Erythroblast (primary cell): ENCODE measurements around the gene HAPSTR1.

Source experiments
- GATA1 ChIP-seq: IDR thresholded peaks from 2 replicates; pipeline ENCODE4 v1.6.1; 2011; ENCODE audit warnings: low read depth, mild to moderate bottlenecking, control low read depth, low read length, moderate library complexity
- POLR2A ChIP-seq: IDR thresholded peaks from 2 replicates; pipeline ENCODE4 v1.6.1; 2011; ENCODE audit warnings: mild to moderate bottlenecking, low read length

GRCh38 chr16:9062301-9062700, 29.1 kb upstream of the HAPSTR1 start:
- no peak for TF ChIP-seq POLR2A
- TF ChIP-seq GATA1, result no peak
